Endothelial cell (in vitro differentiated cells): ENCODE measurements around the gene NEK3. TPM values are rescaled to one million over a fixed set of nuclear protein-coding genes. Genes with fewer than 3 reads are reported as not detected.
A peak's percentile ranks its signal among the peaks of the same experiment; 100 is the strongest.
"Not testable (repeated sequence)": the region's sequence is repeated elsewhere in the genome, so short reads cannot be mapped to it uniquely, and the experiment has no call there.

ENCODE experiments used
- DNase-seq: peaks from one replicate; pipeline ENCODE4 v3.0.0; 2021; ENCODE audit warnings: low spot score
- H3K27ac Mint-ChIP-seq: one replicate; pipeline ENCODE4 v1.8.0; 2021; ENCODE audit warnings: mixed read lengths, inconsistent platforms; ENCODE audit not compliant: unreplicated experiment
- H3K27me3 Mint-ChIP-seq: one replicate; pipeline ENCODE4 v1.8.0; 2021; ENCODE audit warnings: mild to moderate bottlenecking, moderate library complexity, mixed read lengths, inconsistent platforms; ENCODE audit not compliant: unreplicated experiment
- H3K36me3 Mint-ChIP-seq: one replicate; pipeline ENCODE4 v1.8.0; 2021; ENCODE audit warnings: mild to moderate bottlenecking, low read depth, mixed read lengths, inconsistent platforms; ENCODE audit not compliant: unreplicated experiment
- H3K4me1 Mint-ChIP-seq: one replicate; pipeline ENCODE4 v1.8.0; 2021; ENCODE audit warnings: mild to moderate bottlenecking, mixed read lengths, inconsistent platforms; ENCODE audit not compliant: unreplicated experiment
- H3K4me3 Mint-ChIP-seq: one replicate; pipeline ENCODE4 v1.8.0; 2021; ENCODE audit warnings: mild to moderate bottlenecking, mixed read lengths, inconsistent platforms; ENCODE audit not compliant: unreplicated experiment
- H3K9me3 Mint-ChIP-seq: one replicate; pipeline ENCODE4 v1.8.0; 2021; ENCODE audit warnings: mixed read lengths, inconsistent platforms; ENCODE audit not compliant: unreplicated experiment
- total RNA-seq: library from RNA; stranded (reverse); fragmentation: NEBNext Ultra II Directional; extraction: Animal tissue kit (Norgen Biotek cat#: 25700); gene quantifications from one replicate; pipeline ENCODE4 v1.2.1, GENCODE V29; 2021; ENCODE audit not compliant: unreplicated experiment
- TF ChIP-seq, protein P1 (sequence below): fragments of 200-600 bp; sonication (generic); IDR thresholded peaks from one replicate; pipeline ENCODE4 v1.5.0; 2021; ENCODE audit warnings: antibody characterized with exemption; ENCODE audit not compliant: unreplicated experiment

The NEK3 gene
- total RNA-seq, 1 donor from 2014 or later: 82.4 TPM

- peak; percentile 12 for DNase-seq
- TF ChIP-seq, protein P1, sequence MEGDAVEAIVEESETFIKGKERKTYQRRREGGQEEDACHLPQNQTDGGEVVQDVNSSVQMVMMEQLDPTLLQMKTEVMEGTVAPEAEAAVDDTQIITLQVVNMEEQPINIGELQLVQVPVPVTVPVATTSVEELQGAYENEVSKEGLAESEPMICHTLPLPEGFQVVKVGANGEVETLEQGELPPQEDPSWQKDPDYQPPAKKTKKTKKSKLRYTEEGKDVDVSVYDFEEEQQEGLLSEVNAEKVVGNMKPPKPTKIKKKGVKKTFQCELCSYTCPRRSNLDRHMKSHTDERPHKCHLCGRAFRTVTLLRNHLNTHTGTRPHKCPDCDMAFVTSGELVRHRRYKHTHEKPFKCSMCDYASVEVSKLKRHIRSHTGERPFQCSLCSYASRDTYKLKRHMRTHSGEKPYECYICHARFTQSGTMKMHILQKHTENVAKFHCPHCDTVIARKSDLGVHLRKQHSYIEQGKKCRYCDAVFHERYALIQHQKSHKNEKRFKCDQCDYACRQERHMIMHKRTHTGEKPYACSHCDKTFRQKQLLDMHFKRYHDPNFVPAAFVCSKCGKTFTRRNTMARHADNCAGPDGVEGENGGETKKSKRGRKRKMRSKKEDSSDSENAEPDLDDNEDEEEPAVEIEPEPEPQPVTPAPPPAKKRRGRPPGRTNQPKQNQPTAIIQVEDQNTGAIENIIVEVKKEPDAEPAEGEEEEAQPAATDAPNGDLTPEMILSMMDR: no peak
- Mint-ChIP-seq H3K27me3 (no peaks in the 10 kb centered on the region), H3K27ac (no peak overlapping the region), H3K4me3 (no peak overlapping the region), H3K4me1 (peaks cover 12% of the 10 kb centered on the region), H3K9me3 (no peaks in the 10 kb centered on the region), H3K36me3 (peaks cover 4% of the 10 kb centered on the region)
Measured at GRCh38 chr13:52195401-52195837, 36.0 kb upstream of the NEK3 start.

GRCh38 chr13:52194184-52194868 is 34.9 kb upstream of the NEK3 start:
- Mint-ChIP-seq H3K9me3 (no peaks in the 10 kb centered on the region), H3K4me3 (peak overlapping the region; percentile 97), H3K27me3 (no peaks in the 10 kb centered on the region), H3K36me3 (peaks cover 4% of the 10 kb centered on the region), H3K4me1 (peaks cover 14% of the 10 kb centered on the region), H3K27ac (peak overlapping the region; percentile 92)
- TF ChIP-seq, protein P1: no peak
- peak; percentile 80 for DNase-seq

DNA sequence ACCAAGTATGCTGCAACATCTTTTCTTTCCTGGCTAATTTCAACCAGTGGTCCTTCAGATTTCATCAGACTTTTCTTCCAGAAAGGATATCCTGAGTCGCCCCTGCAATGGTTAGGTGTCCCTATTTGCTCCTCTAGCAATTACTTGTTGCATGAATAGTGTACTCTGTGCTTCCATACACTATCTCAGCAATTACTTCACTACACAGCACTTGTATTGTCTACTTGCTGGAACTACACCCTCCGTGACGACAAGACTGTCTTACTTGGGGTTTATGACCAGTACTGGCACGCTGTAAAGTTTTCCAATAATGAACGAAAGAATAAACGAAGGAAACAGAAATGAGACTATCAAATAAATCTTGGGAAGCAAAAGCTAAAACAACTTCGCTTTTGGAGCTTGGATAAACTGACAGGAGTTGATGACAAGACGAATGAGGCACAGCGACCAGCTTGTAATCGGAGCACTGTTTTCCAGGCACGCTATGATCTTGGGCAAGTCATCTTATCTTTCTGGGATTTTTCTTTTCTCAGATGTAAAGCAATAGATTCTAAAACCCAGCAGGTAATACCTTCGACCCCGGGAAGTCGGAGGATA is 34.3 kb upstream of the NEK3 start:
- DNase-seq, H3K36me3 Mint-ChIP-seq, H3K27me3 Mint-ChIP-seq, H3K9me3 Mint-ChIP-seq: not testable (repeated sequence)
- peak overlapping the region; percentile 97 for H3K4me3 Mint-ChIP-seq
- H3K4me1 Mint-ChIP-seq: peaks cover 14% of the 10 kb centered on the region
- H3K27ac Mint-ChIP-seq: peak overlapping the region; percentile 92

DNA sequence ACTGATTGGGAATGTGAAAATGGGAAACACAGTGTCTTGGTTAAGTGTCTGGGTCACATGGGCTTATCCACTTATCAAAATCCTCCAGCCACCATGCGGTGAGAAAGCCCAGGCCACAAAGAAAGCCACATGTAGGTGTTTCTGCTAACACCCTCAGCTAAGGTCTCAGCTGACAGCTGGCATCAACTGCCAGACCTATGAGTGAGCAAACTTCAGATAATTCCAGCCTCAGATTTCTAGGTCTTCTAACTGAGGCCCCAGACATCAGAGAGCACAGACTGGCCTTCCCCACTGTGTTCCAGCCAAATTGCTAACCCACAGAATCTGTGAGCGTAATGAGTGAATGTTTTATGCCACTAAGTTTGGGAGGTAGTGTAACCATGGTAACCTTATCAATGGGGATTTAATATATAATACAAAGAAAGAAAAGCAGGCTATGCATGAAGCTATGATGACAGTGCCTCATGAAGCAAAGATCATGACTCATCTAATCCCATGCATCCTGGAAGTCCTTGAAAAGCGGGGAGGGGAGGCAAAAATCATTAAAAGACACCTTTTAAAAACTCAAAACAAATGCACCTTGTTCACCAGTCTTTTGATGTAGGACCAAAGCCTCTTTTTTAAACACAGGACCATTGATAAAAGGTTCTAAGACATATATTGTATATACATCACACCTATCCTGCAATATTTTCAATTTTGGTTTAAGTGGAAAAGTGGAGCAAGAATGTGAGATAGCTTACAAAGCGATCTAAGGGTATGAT is 28.2 kb upstream of the NEK3 start:
- not testable (repeated sequence) for H3K9me3 Mint-ChIP-seq, H3K4me3 Mint-ChIP-seq, H3K27me3 Mint-ChIP-seq, DNase-seq, H3K36me3 Mint-ChIP-seq
- Mint-ChIP-seq H3K27ac (peak overlapping the region; percentile 13), H3K4me1 (peaks cover 11% of the 10 kb centered on the region)

DNA sequence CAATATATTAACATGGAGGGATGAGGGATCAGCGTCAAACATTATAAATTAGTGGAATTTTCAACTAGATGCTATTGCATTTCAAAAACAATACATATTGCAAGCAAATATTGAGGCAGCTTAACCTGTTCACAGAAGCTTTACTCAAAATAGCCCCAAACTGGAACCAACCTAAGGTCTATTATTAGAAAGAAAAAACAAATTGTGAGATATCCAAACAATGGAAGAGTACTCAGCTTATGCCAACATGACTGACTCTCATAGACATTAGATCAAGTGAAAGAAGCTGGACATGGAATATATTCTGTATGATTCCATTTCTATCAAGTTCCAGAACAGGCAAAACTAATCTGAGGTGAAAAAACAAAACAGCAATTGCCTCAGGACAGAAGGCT is 27.6 kb upstream of the NEK3 start:
- Mint-ChIP-seq H3K27ac (peak overlapping the region; percentile 27), H3K36me3 (peaks cover 9% of the 10 kb centered on the region), H3K27me3 (peaks cover 2% of the 10 kb centered on the region), H3K9me3 (no peaks in the 10 kb centered on the region), H3K4me1 (peaks cover 11% of the 10 kb centered on the region), H3K4me3 (no peak overlapping the region)
- TF ChIP-seq, protein P1: no peak
- DNase-seq: no peak

GRCh38 chr13:52181316-52181954 is 22.0 kb upstream of the NEK3 start:
- not testable (repeated sequence) for H3K9me3 Mint-ChIP-seq, DNase-seq, H3K4me1 Mint-ChIP-seq, H3K27ac Mint-ChIP-seq, H3K4me3 Mint-ChIP-seq, H3K27me3 Mint-ChIP-seq
- H3K36me3 Mint-ChIP-seq: peaks cover 20% of the 10 kb centered on the region
